WERI-Rb-1 (cell line): ENCODE data around the gene TMEM131L.
"Not testable (repeated sequence)": the region's sequence is repeated elsewhere in the genome, so short reads cannot be mapped to it uniquely, and the experiment has no call there.

Experiments used
- DNase-seq: peaks from one replicate; pipeline ENCODE4 v3.0.0-alpha.2; 2020
- H3K27ac ChIP-seq: fragments of 250-450 bp; sonication (Bioruptor Pico); 2 replicates; pipeline ENCODE4 v1.5.1; 2020; ENCODE audit warnings: mild to moderate bottlenecking, moderate library complexity
- H3K27me3 ChIP-seq: fragments of 250-450 bp; sonication (Bioruptor Pico); 2 replicates; pipeline ENCODE4 v1.5.1; 2021; ENCODE audit warnings: mild to moderate bottlenecking, low read depth, moderate library complexity; ENCODE audit not compliant: insufficient read depth, severe bottlenecking
- H3K36me3 ChIP-seq: fragments of 250-450 bp; sonication (Bioruptor Pico); 2 replicates; pipeline ENCODE4 v1.5.1; 2020; ENCODE audit warnings: mild to moderate bottlenecking, moderate library complexity
- H3K4me3 ChIP-seq: 2 replicates; pipeline ENCODE4 v1.5.1; 2011; ENCODE audit warnings: low read depth, mild to moderate bottlenecking, control low read depth, low read length
- H3K9me3 ChIP-seq: fragments of 250-450 bp; sonication (Bioruptor Pico); 2 replicates; pipeline ENCODE4 v1.5.1; 2021; ENCODE audit warnings: mild to moderate bottlenecking, moderate library complexity; ENCODE audit not compliant: severe bottlenecking
- CTCF ChIP-seq: IDR thresholded peaks from 2 replicates; pipeline ENCODE4 v1.5.1; 2011; ENCODE audit warnings: low read depth, mild to moderate bottlenecking, control low read depth, inconsistent platforms, low read length

TMEM131L gene

GRCh38 chr4:153451911-153452657, 14.1 kb upstream of the TMEM131L start:
- no peaks in the 10 kb centered on the region for H3K9me3 ChIP-seq
- no peaks in the 10 kb centered on the region for H3K36me3 ChIP-seq
- H3K27ac ChIP-seq, result no peak overlapping the region
- no peak overlapping the region for H3K4me3 ChIP-seq
- no peak for TF ChIP-seq CTCF
- DNase-seq, result no peak
- no peaks in the 10 kb centered on the region for H3K27me3 ChIP-seq

- Histone ChIP-seq H3K4me3 (no peak overlapping the region), H3K36me3 (no peaks in the 10 kb centered on the region), H3K27ac (no peak overlapping the region), H3K9me3 (no peaks in the 10 kb centered on the region), H3K27me3 (no peaks in the 10 kb centered on the region)
- no peak for DNase-seq
- TF ChIP-seq CTCF, result no peak
Observed at GRCh38 chr4:153452658-153453378, 13.3 kb upstream of the TMEM131L start.

- no peak for DNase-seq
- H3K9me3 ChIP-seq, result no peaks in the 10 kb centered on the region
- no peak for TF ChIP-seq CTCF
Observed at GRCh38 chr4:153453402-153453801, 12.8 kb upstream of the TMEM131L start.

GRCh38 chr4:153458969-153459368, 7.2 kb upstream of the TMEM131L start:
- Histone ChIP-seq H3K36me3 (no peaks in the 10 kb centered on the region), H3K27ac (no peak overlapping the region), H3K4me3 (no peak overlapping the region), H3K27me3 (peaks cover 8% of the 10 kb centered on the region), H3K9me3 (peaks cover 3% of the 10 kb centered on the region)
- TF ChIP-seq CTCF, result no peak
- DNase-seq, result no peak

More at GRCh38 chr4:153453402-153453801, 12.8 kb upstream of the TMEM131L start:
- Histone ChIP-seq H3K27me3 (no peaks in the 10 kb centered on the region), H3K4me3 (no peak overlapping the region), H3K36me3 (no peaks in the 10 kb centered on the region), H3K27ac (no peak overlapping the region)

GRCh38 chr4:153461549-153461948, 4.6 kb upstream of the TMEM131L start:
- H3K27ac ChIP-seq, DNase-seq, H3K36me3 ChIP-seq, H3K9me3 ChIP-seq, H3K4me3 ChIP-seq: not testable (repeated sequence)
- peaks cover 30% of the 10 kb centered on the region for H3K27me3 ChIP-seq

- H3K27ac ChIP-seq, result no peak overlapping the region
- DNase-seq, result no peak
Observed at GRCh38 chr4:153464068-153464467, 2.1 kb upstream of the TMEM131L start.

More at GRCh38 chr4:153464068-153464467, 2.1 kb upstream of the TMEM131L start:
- no peak for TF ChIP-seq CTCF
- Histone ChIP-seq H3K36me3 (no peaks in the 10 kb centered on the region), H3K27me3 (peaks cover 56% of the 10 kb centered on the region), H3K9me3 (peaks cover 3% of the 10 kb centered on the region), H3K4me3 (no peak overlapping the region)
